GM12878 (cell line): ENCODE results near the gene CBLN3. TPM values are rescaled to one million over a fixed set of nuclear protein-coding genes. Genes with fewer than 3 reads are reported as not detected.

Source experiments
- ATAC-seq: fragments of 200-7000 bp; cut with Tn5 transposase; 3 replicates; pipeline ENCODE4 v1.9.1; 2020; ENCODE audit warnings: mild to moderate bottlenecking, moderate library complexity
- BruUV-seq: library from RNA; stranded (reverse); fragments of 400-500 nt; replicated peaks from 2 replicates; lab custom pipeline; 2021; lab: Mats Ljungman, UMichigan
- CTCF ChIA-PET: fragments of 300-600 bp; sonication (Branson Sonifier 250); formaldehyde crosslinking; extraction: SDS; loops from one replicate; lab custom pipeline; 2021; ENCODE audit warnings: inconsistent platforms; lab: Yijun Ruan, JAX
- POLR2A ChIA-PET: fragments of 350-600 bp; formaldehyde crosslinking; extraction: SDS; loops from one replicate; lab custom pipeline; 2021; ENCODE audit warnings: inconsistent platforms; lab: Charles Lee
- RAD21 ChIA-PET: fragments of 300-600 bp; sonication (Branson Sonifier 250); formaldehyde crosslinking; loops from one replicate; lab custom pipeline; 2023; ENCODE audit warnings: antibody characterized with exemption; ENCODE audit not compliant: unreplicated experiment; lab: Charles Lee
- SMC1A ChIA-PET: fragments of 300-600 bp; sonication (Branson Sonifier 250); formaldehyde crosslinking; loops from one replicate; lab custom pipeline; 2023; ENCODE audit not compliant: unreplicated experiment, uncharacterized antibody; lab: Charles Lee
- DNase-seq: peaks from one replicate; pipeline ENCODE4 v3.0.0-alpha.2; 2011; ENCODE audit warnings: low read depth, low spot score
- FAIRE-seq: peaks from 3 replicates; lab custom pipeline; 2011; peaks lifted over from hg19 to GRCh38; lab: Jason Lieb, UNC
- H2AFZ ChIP-seq: 2 replicates; pipeline ENCODE4 v1.6.0; 2011; ENCODE audit warnings: low read depth, low read length, control low read depth; ENCODE audit not compliant: control insufficient read depth
- H3K27ac ChIP-seq: 2 replicates; pipeline ENCODE4 v1.5.1; 2011; ENCODE audit warnings: control low read depth; ENCODE audit not compliant: control insufficient read depth, insufficient read depth
- H3K27me3 ChIP-seq, 2 experiments: replicated peaks in 1 of 2; 2 replicates each; pipeline versions ENCODE4 v1.6.0 to v1.6.1; 2011; ENCODE audit warnings: low read length in 1 of 2; ENCODE audit not compliant: control insufficient read depth in 2 of 2, insufficient read depth in 2 of 2
- H3K36me3 ChIP-seq, 2 experiments: 2 replicates each; pipeline ENCODE4 v1.5.1; 2011; ENCODE audit warnings: low read length in 1 of 2; ENCODE audit not compliant: control insufficient read depth in 2 of 2, insufficient read depth in 2 of 2
- H3K4me1 ChIP-seq: 2 replicates; pipeline ENCODE4 v1.6.1; 2011; ENCODE audit warnings: mild to moderate bottlenecking, low read length, moderate library complexity, mixed read lengths; ENCODE audit not compliant: control insufficient read depth, insufficient read depth
- H3K4me2 ChIP-seq: 2 replicates; pipeline ENCODE4 v1.6.0; 2011; ENCODE audit warnings: control low read depth; ENCODE audit not compliant: control insufficient read depth, insufficient read depth
- H3K4me3 ChIP-seq: fragments of 200-600 bp; sonication (generic); 2 replicates; pipeline ENCODE4 v1.5.1; 2016
- H3K79me2 ChIP-seq: 2 replicates; pipeline ENCODE4 v1.6.0; 2011; ENCODE audit warnings: low read length; ENCODE audit not compliant: control insufficient read depth, insufficient read depth
- H3K9ac ChIP-seq: 2 replicates; pipeline ENCODE4 v1.8.0; 2011; ENCODE audit warnings: low read length, control low read depth, mixed read lengths; ENCODE audit not compliant: control insufficient read depth, insufficient read depth
- H3K9me3 ChIP-seq: replicated peaks from 3 replicates; pipeline ENCODE4 v1.5.1; 2011; ENCODE audit warnings: mild to moderate bottlenecking, low read length; ENCODE audit not compliant: control insufficient read depth, insufficient read depth
- H4K20me1 ChIP-seq: 2 replicates; pipeline ENCODE4 v1.6.0; 2011; ENCODE audit not compliant: control insufficient read depth, insufficient read depth
- CHD1 ChIP-seq: IDR thresholded peaks from 2 replicates; pipeline ENCODE4 v1.6.1; 2012; ENCODE audit warnings: low read depth, low read length, improper control_type of control experiment
- ESRRA ChIP-seq: IDR thresholded peaks from 2 replicates; pipeline ENCODE4 v1.6.1; 2012; ENCODE audit warnings: mild to moderate bottlenecking, low read length, improper control_type of control experiment
- MEF2B ChIP-seq: fragments of 450-650 bp; IDR thresholded peaks from 2 replicates; pipeline ENCODE4 v1.6.1; 2018; ENCODE audit warnings: mild to moderate bottlenecking, moderate library complexity; ENCODE audit not compliant: partially characterized antibody, poor library complexity, severe bottlenecking
- RELA ChIP-seq: fragments of 450-650 bp; IDR thresholded peaks from 2 replicates; pipeline ENCODE4 v1.8.0; 2014; ENCODE audit warnings: borderline replicate concordance; ENCODE audit not compliant: partially characterized antibody
- SIN3A ChIP-seq: IDR thresholded peaks from 2 replicates; pipeline ENCODE4 v1.6.1; 2012; ENCODE audit warnings: low read depth, low read length, improper control_type of control experiment
- WGBS: methylation state at CpG from one replicate; pipeline ENCODE4 v1.1.6; 2016; ENCODE audit warnings: low lambda C conversion rate; ENCODE audit not compliant: insufficient replicate concordance, insufficient coverage; ENCODE audit errors: missing lambda C conversion rate; 5-methylcytosine and 5-hydroxymethylcytosine counted together
- in situ Hi-C: fragments of 300-500 bp; cut with MboI; formaldehyde crosslinking; loops from 9 replicates; pipeline ENCODE4 v1.14.3; 2018; ENCODE audit warnings: mixed read lengths
- intact Hi-C: fragments of 100-400 bp; cut with micrococcal nuclease; formaldehyde crosslinking; loops from one replicate; pipeline ENCODE4 v1.14.2; 2022; ENCODE audit not compliant: unreplicated experiment
- polyA plus RNA-seq, 11 experiments: library from polyadenylated mRNA; depleted of rRNA in 4 of 11; unstranded in 6 of 11; stranded (reverse) in 5 of 11; fragments of >200 nt; fragmentation: Nextera tagmentation in 4 of 11; fragmentation: Illumina TruSeq in 1 of 11; extraction: Ambion mirVana in 4 of 11; extraction: Trizol in 1 of 11; gene quantifications; 1 replicate in 1 of 11; 2 replicates in 10 of 11; pipeline versions ENCODE4 v1.2.1 to v1.2.3, GENCODE V29; 2011 to 2016; ENCODE audit warnings: inconsistent platforms in 2 of 11, missing spikeins in 2 of 11, low read depth in 1 of 11
- total RNA-seq, 4 experiments: library from RNA; depleted of rRNA in 3 of 4; stranded (reverse); fragments of >200 nt in 3 of 4; fragmentation: Illumina TruSeq in 1 of 4; extraction: Trizol in 1 of 4; gene quantifications; 2 replicates each; pipeline versions ENCODE4 v1.2.1 to v1.2.3, GENCODE V29; 2013 to 2021
- TF ChIP-seq, protein P1 (sequence below): IDR thresholded peaks from 2 replicates; pipeline ENCODE4 v1.6.1; 2011; ENCODE audit warnings: low read depth, mild to moderate bottlenecking, low read length, moderate library complexity, borderline replicate concordance; ENCODE audit errors: extremely low read depth
- TF ChIP-seq, protein P2 (sequence below): fragments of 450-650 bp; conservative IDR thresholded peaks from 2 replicates; pipeline ENCODE4 v1.6.1; 2017; ENCODE audit warnings: mild to moderate bottlenecking, moderate library complexity
- TF ChIP-seq, protein P3 (sequence below): fragments of 150-350 bp; IDR thresholded peaks from 2 replicates; pipeline ENCODE4 v1.6.1; 2014; ENCODE audit warnings: mild to moderate bottlenecking, low read depth, low read length
- TF ChIP-seq, protein P4 (sequence below): fragments of 450-650 bp; IDR thresholded peaks from 2 replicates; pipeline ENCODE4 v1.6.1; 2018; ENCODE audit warnings: borderline replicate concordance, mild to moderate bottlenecking; ENCODE audit not compliant: partially characterized antibody

Gene CBLN3
- total and polyA plus RNA-seq, 10 of the 15 experiments (the other 5 are each of a cell fraction or from before 2014, with no cell fraction given): 0.16 to 4.9 (median 1.3) TPM

DNA sequence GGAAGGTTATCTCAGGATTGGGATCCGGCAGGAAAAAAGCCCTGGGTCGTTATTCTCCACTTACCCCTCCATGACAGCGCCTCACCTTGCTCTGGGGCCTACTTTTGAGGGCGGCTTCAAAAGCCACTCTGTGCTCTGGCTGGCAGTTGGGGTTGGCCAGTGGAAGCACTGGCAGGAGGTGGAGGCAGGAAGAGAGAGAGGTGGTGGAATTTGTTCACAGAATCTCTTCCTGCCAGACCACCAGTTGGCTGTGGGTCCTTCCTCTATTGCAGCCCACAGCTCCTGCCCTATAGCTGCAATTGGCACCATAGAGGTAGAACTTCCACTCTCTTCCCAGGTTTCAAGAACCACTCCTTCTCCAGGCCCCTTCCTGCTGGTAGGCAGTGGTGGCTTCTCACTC lies 45.8 kb upstream of the CBLN3 start:
- DNase-seq (no peak), ATAC-seq (no peak), FAIRE-seq (no peak)
- H3K27me3 ChIP-seq: no peaks in the 10 kb centered on the region
- no peak overlapping the region for H3K4me2 ChIP-seq
- in situ Hi-C loops: loop anchor here (10.0 kb wide), 1 partner anchor 210 kb away; no protein-coding TSS in a partner anchor
- ChIA-PET POLR2A (no interaction called here), SMC1A (interaction anchor here (1.0 kb wide), 1 partner anchor 39 kb away, joined by 3 read pairs; no protein-coding TSS in a partner anchor)
- no peaks in the 10 kb centered on the region for H3K4me1 ChIP-seq
- WGBS: 68% methylated on average over 4 of the region's 4 CpGs
- H2AFZ ChIP-seq: no peak overlapping the region
- no peak overlapping the region for H3K9ac ChIP-seq
- H3K79me2 ChIP-seq: no peaks in the 10 kb centered on the region
- H3K27ac ChIP-seq: no peak overlapping the region
- BruUV-seq: no TSS peak
- H3K4me3 ChIP-seq: no peak overlapping the region
- no peaks in the 10 kb centered on the region; the same call in 2 of the 3 replicates for H3K9me3 ChIP-seq
- TF ChIP-seq CHD1 (no peak), SIN3A (no peak), MEF2B (no peak), RELA (no peak), ESRRA (no peak)
- TF ChIP-seq, protein P1, sequence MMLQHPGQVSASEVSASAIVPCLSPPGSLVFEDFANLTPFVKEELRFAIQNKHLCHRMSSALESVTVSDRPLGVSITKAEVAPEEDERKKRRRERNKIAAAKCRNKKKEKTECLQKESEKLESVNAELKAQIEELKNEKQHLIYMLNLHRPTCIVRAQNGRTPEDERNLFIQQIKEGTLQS: no peak
- TF ChIP-seq, protein P2, sequence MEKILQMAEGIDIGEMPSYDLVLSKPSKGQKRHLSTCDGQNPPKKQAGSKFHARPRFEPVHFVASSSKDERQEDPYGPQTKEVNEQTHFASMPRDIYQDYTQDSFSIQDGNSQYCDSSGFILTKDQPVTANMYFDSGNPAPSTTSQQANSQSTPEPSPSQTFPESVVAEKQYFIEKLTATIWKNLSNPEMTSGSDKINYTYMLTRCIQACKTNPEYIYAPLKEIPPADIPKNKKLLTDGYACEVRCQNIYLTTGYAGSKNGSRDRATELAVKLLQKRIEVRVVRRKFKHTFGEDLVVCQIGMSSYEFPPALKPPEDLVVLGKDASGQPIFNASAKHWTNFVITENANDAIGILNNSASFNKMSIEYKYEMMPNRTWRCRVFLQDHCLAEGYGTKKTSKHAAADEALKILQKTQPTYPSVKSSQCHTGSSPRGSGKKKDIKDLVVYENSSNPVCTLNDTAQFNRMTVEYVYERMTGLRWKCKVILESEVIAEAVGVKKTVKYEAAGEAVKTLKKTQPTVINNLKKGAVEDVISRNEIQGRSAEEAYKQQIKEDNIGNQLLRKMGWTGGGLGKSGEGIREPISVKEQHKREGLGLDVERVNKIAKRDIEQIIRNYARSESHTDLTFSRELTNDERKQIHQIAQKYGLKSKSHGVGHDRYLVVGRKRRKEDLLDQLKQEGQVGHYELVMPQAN: no peak
- TF ChIP-seq, protein P3, sequence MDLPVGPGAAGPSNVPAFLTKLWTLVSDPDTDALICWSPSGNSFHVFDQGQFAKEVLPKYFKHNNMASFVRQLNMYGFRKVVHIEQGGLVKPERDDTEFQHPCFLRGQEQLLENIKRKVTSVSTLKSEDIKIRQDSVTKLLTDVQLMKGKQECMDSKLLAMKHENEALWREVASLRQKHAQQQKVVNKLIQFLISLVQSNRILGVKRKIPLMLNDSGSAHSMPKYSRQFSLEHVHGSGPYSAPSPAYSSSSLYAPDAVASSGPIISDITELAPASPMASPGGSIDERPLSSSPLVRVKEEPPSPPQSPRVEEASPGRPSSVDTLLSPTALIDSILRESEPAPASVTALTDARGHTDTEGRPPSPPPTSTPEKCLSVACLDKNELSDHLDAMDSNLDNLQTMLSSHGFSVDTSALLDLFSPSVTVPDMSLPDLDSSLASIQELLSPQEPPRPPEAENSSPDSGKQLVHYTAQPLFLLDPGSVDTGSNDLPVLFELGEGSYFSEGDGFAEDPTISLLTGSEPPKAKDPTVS: no peak
- TF ChIP-seq, protein P4, sequence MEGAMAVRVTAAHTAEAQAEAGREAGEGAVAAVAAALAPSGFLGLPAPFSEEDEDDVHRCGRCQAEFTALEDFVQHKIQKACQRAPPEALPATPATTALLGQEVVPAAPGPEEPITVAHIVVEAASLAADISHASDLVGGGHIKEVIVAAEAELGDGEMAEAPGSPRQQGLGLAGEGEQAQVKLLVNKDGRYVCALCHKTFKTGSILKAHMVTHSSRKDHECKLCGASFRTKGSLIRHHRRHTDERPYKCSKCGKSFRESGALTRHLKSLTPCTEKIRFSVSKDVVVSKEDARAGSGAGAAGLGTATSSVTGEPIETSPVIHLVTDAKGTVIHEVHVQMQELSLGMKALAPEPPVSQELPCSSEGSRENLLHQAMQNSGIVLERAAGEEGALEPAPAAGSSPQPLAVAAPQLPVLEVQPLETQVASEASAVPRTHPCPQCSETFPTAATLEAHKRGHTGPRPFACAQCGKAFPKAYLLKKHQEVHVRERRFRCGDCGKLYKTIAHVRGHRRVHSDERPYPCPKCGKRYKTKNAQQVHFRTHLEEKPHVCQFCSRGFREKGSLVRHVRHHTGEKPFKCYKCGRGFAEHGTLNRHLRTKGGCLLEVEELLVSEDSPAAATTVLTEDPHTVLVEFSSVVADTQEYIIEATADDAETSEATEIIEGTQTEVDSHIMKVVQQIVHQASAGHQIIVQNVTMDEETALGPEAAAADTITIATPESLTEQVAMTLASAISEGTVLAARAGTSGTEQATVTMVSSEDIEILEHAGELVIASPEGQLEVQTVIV: no peak
- TF ChIP-seq, all 136 proteins: peak for 0
- Histone ChIP-seq H4K20me1 (no peaks in the 10 kb centered on the region), H3K36me3 (no peaks in the 10 kb centered on the region; a peak in 1 of 4 replicates)
- intact Hi-C loops: no loop called here
- CTCF ChIA-PET: no interaction called here
- RAD21 ChIA-PET: no interaction called here
